ENCODE data around the gene DCC.

DCC gene

DNA sequence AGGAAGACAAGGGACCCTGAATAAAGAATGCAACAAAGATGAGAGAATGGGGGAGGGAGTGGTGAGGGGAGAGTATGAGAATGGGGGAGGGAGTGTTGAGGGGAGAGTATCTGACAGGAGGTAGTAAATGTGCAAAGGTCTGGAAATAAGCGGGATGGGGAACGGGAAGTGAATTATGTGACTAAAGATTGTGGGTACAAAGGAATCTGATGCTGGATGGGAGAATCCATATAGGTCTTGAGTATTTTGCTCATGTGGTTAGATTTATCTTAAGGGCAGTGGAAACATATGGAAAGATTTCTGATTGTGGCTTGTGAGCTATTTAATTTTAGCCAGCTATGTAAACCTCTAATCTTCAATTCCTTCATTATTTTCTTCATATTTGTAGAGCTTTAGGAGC is 593.4 kb downstream of the DCC start:
- no peak for DNase-seq (ENCODE audit: low read depth)

DNA sequence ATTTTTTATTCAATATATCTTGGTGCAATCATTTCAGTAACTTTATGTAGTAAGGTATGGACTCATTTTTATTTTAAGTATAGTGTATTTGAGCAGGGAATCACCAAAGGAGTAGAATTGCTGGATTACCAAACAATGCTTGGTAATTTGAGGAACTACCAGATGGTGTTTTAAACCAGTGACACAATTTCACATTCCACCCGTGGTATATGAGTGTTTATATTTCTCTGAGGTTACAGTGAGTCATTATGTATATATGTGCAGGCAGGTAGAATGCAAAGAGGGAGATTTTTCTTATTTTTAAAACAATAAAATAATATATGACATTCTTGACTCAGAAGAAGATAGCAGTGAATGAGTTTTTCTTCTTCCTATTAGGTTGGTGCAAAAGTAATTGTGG is 596.9 kb downstream of the DCC start:
- no peak for DNase-seq (ENCODE audit: low read depth)

DNA sequence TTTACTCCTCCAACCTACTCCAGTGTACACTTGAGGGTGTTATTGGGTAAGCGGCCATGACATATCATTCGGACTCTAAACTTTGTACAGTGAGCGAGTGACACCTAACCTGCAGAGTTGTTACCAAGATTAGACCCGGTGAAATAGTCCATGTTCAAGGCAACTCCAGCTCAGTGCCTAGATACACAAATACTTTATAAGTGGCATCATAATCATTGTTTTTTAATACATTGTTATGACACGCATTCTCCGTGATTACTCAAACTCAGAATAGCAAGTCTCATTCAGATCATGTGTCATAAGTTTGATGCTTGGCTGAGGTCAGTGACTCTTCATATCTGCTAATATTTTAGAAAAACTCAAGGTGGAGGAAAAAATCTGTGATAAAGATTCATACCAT is 597.8 kb downstream of the DCC start:
- no peak for DNase-seq (ENCODE audit: low read depth)

DNA sequence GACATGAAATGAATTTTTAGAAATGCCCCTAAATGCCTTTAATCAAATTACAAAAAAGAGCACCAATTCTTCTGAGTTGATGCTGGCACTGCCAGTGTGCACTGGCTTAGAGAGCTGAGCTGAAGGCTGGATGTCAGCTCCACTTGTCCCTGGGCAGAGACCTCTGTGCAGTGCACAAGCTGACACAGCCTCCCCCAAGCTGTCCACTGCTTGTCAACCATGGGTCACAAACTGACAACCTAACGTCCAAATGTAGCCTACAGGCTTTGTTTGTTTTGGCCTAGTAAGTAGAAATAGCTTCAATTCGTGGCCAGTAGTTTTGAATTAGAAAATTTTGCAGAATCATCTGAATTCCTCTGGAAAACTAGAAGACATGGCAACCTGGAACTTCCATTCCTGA is 605.6 kb downstream of the DCC start:
- no peak for DNase-seq (ENCODE audit: low read depth)

DNA sequence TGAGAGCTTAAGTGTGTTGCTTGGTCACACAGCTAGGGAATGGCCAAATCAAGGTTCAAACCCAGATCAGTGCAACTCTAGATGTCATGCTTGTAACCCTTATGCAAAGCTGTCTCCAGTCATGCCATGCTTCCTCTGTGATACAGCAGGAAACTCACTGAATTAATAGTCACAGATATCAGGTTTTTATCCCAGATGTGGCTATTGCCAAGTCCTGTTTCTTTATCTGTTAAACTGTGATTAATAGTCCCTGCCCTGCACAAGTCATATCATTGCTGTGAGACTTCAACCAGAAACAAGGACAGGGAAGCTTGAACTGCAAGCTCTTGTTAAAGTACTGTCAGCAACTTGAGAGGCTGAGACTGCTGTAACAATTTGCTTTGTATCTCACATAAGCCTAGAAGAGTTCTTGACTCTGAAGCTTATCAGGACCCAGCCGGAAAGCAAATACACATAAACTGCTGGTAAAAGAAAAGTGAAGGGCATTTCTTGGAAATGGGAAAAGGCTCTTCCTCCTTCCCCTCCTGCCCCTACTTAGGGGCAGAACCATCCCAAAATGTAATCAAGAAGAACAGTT is 609.0 kb downstream of the DCC start:
- DNase-seq (ENCODE audit: low read depth) = no peak

DNA sequence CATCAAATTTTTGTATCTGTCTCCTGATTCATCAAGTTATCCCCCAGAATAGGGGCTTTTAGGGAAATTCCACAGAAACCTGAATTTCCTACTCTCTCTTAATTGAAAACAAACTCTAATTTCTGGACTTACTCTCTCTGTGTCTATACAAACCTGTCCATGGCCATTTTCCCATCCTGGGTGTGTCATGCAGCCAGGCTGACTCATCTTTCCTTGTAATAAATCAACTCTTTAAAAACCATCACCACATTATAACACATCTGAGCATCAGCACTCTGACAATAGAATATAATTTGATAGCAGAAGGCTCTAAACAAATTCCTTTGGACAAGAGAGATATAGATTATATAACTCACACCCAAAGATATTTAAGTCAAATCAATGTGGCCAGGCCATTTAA is 610.2 kb downstream of the DCC start:
- no peak for DNase-seq (ENCODE audit: low read depth)

DNA sequence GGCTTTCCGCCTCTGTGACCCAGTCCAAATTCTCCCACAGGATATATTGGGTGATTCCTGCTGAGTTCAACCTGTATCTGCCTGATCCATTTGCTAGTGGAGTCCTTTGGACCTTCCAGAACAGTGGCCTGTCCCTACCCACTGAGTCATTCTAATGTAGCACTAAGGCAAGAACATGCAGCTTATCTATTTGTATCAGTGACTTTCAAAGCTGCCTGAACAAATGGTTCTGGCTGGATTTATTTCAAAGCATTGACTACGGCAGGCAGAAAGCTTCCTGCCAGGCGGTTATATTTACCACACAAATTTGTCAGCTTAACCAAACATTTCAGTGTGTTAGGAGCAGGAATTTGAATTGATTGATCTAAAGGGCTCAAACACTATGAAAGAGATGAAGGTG is 613.4 kb downstream of the DCC start:
- no peak for DNase-seq (ENCODE audit: low read depth)

DNA sequence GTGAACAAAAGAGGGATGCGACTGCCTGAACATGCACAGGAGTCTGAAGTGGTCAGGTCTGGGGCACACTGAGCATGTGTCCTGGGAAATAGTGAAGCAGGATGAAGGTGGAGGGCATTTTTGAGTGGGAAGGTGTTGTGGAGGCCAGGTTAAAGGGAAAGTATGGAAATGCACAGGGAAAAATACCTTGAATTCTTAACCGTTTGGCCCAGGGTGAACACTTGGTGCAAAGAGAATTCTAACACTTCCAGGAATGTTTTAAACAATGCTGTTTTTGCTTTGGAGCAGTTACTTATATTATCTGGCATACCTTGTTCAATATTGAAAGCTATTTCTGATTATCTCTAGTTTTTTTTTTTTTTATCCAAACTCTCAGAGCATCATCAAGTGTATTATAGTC is 623.5 kb downstream of the DCC start:
- no peak for DNase-seq (ENCODE audit: low read depth)

DNA sequence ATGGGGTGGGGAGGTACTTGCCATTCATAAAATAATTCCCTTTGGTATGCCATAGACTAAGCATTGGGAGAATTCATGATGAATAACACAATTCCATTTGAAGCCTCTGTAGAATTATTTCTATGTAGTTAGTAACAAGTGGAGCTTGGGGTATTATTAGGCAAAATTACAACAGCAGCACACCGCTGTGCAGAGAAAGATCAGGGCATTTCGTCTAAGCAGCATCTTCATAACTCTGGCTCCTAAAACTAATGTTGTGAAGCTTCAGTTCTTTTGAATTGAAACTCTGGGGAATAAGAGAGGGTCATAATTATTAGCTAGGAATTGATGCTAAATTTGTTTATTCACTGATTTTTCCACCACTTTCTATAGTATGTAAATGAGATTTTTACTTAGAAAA is 630.7 kb downstream of the DCC start:
- DNase-seq (ENCODE audit: low read depth) = no peak

DNA sequence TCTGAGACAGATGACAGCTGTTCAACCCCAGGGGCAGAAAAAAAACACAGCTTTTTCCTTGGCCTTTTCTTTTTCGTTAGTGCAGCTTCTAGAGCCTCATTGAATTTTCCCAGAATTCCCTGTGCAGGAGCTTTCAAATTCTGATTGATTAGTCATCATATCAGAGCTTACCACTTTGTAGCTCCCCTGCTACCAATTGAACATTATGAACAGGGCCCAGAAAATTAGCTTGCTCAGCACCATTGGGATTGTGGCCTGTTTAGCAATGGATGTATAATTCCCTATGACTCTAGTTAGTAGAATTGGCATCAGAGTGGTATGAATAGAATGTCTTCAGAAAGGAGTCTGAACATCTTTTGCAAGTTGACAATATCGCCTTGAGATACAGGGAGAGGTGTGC is 631.1 kb downstream of the DCC start:
- DNase-seq (ENCODE audit: low read depth) = no peak

DNA sequence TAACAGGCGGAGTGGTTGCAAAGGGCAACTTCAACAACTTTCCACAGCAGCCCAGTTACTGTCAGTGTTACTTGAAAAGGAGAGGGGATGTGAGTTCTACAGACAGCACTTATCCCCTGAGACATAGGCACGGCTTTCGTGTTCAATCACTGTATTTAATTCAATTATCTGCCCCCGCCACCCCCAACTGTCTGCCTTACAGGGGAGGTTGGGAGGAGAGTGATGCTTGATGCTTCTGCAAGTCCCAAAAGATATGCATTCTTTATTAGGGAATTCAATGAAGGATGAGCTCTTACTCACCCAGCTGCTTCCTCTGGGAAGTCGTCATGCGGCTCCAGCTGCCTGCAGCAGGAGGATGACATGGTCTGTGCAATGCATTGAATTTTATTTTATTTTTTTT is 639.9 kb downstream of the DCC start:
- no peak for DNase-seq (ENCODE audit: low read depth)

DNA sequence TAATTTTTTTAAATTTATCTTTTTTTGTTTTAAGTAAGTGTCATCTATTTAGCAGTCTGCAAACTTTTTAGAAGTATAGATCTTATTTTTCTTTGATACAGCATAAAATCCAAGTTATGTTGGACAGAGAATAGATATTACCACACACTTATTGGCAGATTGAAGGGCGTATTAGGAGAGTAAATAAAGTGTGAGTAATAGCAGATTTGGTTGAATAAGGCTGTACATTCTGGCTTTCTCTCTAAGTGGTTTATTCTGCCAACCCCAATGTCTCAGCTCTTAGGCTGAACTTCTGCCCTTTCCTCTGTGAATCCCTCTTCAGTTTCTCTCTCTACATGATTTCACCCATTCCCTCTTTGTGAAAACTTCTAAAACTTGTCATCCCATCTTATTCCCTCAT is 651.2 kb downstream of the DCC start:
- no peak for DNase-seq (ENCODE audit: low read depth)

DNA sequence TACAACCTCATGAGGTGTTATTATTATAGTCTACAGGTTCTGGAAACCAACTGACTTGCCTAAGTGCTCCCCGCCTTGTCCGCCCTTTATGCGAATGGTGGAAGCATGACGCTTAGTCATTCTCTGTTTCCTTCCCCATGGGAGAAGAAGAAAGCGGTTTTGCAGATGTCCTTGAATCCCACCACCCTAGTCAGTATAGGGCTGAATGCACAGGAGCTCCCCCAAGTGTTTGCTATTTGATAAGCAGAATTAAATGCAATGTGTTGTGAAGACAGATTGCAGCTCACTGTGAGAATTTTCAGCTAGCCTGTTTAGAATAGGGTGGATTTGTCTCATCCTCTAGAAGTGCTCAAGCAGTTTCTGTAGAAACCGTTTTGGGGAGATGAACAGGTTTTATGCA is 652.0 kb downstream of the DCC start:
- no peak for DNase-seq (ENCODE audit: low read depth)

DNA sequence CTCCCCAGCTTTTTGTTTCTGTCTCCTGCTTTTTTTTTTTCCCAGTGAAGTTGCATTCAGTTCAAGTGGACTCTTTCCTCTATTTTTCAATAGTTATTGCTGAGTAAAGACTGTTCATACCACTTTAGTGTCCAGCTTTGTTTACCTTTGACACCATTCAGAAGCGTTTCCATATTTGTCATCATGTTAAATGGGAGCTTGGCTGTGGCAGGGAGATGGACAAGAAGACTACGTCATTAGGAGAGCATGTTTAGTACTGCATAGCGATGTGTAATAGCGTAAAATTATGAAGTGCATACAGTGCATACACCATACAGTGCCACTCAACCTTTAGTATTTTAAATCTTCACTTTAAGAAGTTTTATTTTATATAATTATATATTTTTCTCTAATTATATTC is 655.9 kb downstream of the DCC start:
- DNase-seq (ENCODE audit: low read depth) = no peak

DNA sequence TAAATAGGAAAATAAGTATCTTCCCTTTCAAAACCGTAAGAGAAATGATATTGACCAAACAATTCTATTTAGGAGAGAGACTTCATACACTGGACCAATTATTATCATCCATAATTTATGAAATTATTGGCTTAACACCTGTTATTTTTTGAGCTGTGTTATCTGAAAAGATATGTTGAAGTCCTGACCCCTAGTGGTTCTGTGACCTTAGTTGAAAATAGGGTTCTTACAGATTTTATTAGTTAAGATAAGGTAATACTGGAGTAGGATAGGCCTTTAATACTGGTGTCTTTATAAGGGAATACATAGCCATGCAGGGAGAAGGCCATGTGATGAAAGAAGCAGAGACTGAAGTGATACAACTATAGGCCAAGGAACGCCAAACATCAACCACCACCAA is 659.6 kb downstream of the DCC start:
- no peak for DNase-seq (ENCODE audit: low read depth)

DNA sequence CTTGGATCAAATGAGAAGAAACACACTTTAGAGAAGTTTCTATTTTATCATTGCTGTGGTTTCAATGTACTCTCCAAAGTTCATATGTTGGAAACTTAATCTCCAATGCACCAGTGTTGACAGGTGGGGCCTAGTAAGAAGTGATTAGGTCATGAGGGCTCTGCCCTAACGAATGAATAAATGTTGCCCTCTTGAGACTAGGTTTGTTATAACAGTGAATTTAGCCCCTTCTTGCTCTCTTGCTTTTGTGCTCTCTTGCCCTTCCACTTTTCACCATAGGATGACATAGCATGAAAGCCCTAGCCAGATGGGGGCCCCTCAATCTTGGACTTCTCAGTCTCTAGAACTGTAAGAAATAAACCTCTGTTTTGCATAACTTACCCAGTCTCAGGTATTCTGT is 664.8 kb downstream of the DCC start:
- DNase-seq (ENCODE audit: low read depth) = no peak

DNA sequence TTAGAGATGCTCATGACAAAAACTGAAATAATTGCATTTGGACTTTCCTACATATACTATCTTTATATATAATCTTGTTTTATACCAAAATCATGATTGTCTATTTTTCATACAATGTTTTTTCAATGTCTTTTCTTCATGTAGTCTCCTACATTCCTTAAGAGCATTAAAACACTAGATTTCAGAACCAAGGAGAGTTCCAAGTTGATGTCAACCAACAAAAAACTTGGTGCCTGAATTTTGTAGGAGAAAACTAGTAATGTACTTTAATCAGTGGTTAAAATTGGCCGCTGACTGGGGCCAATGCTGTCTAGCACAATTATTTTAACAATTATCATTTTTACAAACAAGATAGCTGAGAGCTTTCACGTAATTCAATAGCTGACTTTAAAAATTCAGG is 678.8 kb downstream of the DCC start:
- no peak for DNase-seq (ENCODE audit: low read depth)

DNA sequence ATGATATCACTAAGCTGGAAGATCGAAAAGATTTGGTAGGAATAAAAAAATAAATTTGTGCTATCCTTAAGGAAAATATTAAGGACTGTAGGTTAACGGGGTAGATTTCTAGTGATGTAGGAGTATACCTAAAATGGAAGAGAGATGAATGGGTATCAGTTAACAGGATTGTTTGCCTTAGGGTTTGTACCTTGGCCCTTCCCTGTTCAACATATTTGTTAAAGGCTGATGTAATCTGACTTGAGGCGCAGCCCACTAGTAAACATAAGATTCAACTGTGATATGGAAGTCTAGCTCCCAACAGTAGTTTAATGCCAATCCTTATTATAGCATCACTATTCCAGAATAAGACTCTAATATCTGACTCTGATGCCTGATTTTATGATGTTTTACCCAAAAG is 685.2 kb downstream of the DCC start:
- DNase-seq (ENCODE audit: low read depth) = no peak

DNA sequence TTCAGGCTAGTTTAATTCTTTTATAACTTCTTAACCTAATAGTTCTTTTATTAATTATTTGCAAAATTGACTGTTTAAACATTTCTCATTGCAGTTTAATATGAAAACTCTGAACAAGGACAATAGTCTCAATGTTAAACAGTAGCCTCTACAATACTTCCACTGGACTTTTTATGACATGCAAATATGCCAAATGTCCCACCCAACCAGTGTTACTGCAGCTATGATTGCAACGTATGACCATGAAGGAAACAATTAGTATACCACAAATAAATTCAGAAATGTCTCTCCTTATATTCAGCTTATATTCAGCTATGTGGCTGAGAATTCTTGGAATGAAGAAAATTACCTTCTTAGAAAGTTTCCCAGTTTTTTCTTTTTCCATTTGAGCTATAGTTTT is 688.6 kb downstream of the DCC start:
- DNase-seq (ENCODE audit: low read depth) = no peak

DNA sequence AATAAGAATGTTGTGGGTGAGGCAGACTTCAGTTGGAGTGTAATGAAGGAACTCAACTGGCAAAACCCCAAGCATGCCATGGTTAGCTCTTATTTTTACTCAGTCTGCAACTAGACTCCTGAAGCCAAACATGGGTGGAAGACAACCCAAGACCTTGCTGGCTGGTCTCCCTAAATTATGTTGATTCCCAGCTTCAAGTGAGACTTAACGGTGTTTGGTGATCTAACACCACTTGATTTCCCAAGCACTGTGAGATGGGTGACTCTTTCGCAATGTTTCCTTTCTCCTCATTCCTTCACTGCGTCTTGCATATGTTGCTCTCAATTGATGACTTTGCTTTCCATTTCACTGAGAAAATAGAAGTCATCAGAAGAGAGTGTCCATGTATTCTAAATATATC is 693.1 kb downstream of the DCC start:
- DNase-seq (ENCODE audit: low read depth) = no peak

DNA sequence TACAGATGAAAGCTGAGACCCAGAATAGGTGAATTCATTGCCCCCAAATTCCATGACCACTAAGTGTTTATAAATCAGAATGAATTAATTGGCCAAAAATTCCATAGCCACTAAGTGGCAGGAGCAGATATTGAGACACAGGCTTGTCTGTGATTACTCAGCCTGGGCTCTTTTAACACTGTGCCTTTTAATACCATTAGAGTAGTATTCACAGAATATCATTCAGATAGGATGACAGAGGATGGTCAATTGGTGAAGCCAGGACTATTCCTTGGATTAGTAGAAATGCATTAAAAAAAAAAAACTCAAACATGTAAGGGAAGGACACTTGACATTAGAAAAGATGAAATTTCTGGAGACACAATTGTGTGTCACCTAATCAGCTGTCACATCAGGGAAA is 698.6 kb downstream of the DCC start:
- no peak for DNase-seq (ENCODE audit: low read depth)

DNA sequence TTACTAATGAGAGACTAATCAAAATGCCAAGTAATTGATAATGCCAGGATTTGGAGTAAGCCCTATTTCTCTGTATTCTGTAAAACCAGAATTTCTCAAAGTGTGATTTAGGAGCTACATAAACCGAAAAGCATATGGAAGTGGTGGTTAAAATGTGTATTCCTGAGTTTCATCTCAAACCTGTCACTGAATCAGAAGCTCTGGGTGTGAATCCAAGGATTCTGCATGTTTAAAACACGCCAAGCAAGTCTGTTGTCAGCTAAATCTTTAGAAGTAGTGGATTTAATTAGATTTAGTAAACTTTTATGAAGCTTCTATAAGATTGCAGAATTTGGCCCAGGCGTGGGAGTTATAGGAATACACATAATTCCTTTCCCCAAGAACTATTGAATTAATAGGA is 700.3 kb downstream of the DCC start:
- DNase-seq (ENCODE audit: low read depth) = no peak

DNA sequence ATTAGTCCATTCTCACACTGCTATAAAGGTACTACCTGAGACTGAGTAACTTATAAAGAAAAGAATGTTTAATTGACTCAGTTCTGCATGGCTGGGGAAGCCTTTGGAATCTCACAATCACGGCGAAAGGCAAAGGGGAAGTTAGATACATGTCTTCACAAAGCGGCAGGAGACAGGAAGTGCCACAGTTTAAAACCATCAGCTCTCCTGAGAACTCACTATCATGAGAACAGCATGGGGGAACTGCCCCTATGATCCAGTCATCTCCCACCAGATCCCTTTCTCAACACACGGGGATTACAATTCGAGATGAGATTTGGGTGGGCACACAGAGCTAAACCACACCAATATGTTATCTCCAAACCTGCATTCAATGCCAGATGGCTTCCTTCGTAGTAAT is 716.1 kb downstream of the DCC start:
- no peak for DNase-seq (ENCODE audit: low read depth)

DNA sequence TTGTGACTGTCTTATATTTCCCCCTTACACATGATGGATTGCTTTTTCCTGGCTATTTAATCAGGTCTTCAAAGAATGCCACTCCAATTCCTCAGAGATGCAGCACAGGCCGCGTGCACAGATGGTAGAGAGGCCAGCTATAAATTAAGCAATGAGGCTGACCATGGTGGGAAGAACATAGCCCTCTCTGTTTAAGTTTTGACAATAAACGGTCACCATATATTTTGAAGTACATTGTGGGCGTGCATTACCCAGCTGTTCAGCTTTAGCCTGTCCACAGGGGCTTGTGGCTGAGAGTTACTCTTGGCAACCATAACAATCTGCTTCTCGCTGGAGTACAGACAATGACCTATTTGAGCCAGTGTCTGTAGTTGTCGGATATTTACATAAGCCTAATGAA is 730.8 kb downstream of the DCC start:
- DNase-seq (ENCODE audit: low read depth) = no peak

DNA sequence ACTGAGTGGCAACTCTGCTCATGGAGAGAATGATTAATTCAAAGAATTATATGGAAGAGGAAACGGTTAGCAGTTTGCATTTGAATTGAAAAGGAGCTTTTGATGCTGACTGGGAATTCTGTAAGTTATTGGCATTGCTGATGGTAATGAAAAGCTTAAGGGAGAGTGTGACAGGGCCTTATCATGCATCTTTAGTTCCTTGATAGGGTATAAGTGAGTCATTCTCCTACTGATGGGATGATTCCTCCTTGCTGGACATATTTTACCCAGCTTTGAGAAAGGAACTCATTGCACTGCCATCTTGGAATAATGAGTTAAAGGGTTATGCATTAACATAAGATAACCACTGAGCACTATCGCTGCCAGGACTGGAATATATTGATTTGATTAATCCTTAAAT is 740.7 kb downstream of the DCC start:
- no peak for DNase-seq (ENCODE audit: low read depth)

Data from fibroblast of the conjunctiva (primary cell).